ENCODE results near the gene GNB3. TPM values are rescaled to one million over a fixed set of nuclear protein-coding genes. Genes with fewer than 3 reads are reported as not detected.

GNB3 gene
- total RNA-seq, 1 donor from 2014 or later, result 0.08 TPM

- DNase-seq (ENCODE audit: low spot score) (no peak), ATAC-seq (no peak)
These were observed 17.3 kb upstream of the GNB3 start for GRCh38 chr12:6823182-6824084.

DNA sequence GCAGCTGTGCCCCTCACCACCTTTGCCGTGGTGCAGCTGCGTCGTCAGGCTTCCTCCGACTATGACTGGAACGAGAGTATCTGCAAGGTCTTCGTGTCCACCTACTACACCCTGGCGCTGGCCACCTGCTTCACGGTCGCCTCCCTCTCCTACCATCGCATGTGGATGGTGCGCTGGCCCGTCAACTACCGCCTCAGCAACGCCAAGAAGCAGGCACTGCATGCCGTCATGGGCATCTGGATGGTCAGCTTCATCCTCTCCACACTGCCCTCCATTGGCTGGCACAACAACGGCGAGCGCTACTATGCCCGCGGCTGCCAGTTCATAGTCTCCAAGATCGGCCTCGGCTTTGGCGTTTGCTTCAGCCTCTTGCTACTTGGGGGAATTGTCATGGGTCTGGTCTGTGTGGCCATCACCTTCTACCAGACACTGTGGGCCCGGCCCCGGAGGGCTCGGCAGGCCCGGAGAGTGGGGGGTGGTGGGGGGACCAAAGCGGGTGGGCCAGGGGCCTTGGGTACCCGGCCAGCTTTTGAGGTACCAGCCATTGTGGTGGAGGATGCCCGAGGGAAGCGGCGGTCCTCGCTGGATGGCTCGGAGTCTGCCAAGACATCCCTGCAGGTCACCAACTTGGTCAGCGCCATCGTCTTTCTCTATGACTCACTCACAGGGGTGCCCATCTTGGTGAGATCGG is 16.5 kb upstream of the GNB3 start:
- DNase-seq (ENCODE audit: low spot score), result no peak

DNA sequence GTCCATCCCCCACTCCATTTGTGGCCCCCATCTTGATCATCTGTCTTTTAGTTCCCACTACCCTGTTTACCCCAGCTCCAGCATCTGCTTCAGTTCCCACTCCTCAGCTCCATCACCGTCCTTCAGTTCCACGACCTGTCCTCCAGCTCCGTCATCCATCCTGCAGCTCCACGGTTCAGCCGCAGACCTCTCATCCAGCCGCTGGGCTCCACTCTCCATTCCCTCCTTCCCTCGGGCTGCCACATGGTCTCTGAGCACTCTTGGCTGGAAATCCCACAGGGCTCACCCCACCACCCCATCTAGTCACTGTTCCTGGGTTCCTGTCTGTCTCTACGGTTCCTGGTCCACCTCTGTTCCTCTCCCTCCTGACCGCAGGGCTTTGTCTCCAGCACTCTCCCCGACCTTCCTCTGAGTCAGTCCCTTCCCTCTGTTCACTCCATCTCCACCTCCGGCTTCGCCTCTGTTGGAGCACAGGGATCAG is 15.8 kb upstream of the GNB3 start:
- DNase-seq (ENCODE audit: low spot score), result no peak
- no peak for ATAC-seq

More for the DNA sequence above, 16.5 kb upstream of the GNB3 start:
- ATAC-seq, result no peak

DNA sequence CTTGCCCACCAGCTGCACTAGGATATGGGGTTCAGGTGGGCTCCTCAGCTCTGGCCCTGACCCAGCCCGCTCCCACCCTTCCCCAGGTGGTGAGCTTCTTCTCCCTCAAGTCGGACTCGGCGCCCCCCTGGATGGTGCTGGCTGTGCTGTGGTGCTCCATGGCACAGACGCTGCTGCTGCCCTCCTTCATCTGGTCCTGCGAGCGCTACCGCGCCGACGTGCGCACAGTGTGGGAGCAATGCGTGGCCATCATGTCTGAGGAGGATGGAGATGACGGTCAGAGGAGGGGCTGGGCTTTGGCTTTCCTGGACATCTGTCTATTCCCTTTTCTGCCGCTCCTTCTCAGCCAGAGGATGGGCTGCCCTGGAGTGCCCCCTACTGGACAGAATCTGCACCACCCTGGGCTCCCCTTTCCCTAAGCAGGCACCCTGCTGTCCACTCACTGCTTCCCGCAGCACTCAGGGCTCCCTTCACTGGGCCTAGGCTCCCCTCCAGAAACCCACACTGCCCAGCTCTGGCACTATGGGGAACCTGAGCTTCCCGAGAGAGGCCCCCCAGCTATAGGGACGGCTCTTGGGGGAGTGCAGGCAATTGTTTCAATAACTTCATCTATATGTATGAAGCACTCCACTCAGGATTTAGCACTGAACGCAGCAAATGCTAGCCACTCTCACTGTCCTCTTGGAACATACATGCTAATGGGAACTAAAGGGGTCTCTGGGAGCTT is 15.2 kb upstream of the GNB3 start:
- ATAC-seq (peak; percentile 88), DNase-seq (ENCODE audit: low spot score) (peak; percentile 86)

DNA sequence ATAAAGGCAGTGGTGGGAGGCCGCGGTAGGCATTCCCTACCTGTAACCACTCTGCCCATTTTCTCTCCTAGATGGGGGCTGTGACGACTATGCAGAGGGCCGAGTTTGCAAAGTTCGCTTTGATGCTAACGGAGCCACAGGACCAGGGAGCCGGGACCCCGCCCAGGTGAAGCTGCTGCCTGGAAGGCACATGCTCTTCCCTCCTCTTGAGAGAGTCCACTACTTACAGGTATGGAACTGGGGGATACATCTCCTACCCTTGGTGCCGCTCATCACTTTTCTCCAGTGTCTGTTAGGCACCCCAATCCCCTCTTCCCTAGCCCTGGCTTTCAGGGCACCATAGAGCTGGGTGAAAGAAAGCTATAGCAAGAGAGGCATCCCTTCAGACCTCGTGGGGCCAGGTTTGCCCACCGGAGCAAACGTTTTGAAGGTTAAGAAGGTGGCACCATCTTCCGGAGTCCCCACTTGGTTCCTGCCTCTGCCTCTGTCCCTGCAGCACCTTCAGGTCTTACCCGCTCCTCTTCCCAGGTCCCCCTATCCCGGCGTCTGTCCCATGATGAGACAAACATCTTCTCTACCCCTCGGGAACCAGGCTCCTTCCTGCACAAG is 14.5 kb upstream of the GNB3 start:
- DNase-seq (ENCODE audit: low spot score) (no peak), ATAC-seq (no peak)

DNA sequence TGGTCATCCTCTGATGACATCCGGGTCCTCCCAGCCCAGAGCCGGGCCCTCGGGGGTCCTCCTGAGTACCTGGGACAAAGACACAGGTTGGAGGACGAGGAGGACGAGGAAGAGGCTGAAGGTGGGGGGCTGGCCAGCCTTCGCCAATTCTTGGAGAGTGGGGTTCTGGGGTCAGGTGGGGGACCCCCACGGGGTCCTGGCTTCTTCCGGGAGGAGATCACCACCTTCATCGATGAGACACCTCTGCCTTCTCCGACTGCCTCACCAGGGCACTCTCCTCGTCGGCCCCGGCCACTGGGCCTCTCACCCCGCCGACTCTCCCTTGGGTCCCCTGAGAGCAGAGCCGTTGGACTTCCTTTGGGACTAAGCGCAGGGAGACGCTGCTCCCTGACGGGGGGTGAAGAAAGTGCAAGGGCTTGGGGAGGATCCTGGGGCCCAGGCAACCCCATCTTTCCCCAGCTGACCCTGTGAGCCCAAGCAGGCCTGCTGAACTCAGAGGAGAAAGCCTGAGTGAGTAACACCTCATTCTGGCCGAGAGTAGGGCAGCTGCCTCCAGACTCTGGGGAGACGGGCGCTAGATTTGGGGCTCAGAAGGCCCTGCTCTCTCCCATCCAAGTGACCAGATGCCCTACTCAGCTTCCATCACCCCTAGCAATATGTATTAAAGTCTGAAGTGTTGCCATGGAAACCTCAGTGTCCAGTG is 13.8 kb upstream of the GNB3 start:
- DNase-seq (ENCODE audit: low spot score) (no peak), ATAC-seq (no peak)

GRCh38 chr12:6827437-6827911 is 13.3 kb upstream of the GNB3 start:
- ATAC-seq, result peak; percentile 58
- peak; percentile 64 for DNase-seq (ENCODE audit: low spot score)

GRCh38 chr12:6827982-6828780 is 12.5 kb upstream of the GNB3 start, which contains the start of gene P3H3:
Gene P3H3, plus strand, starts transcription at chr12:6828407. Its CDS starts 34 bp downstream, at chr12:6828441.
- DNase-seq (ENCODE audit: low spot score) (no peak), ATAC-seq (peak; percentile 45)

DNA sequence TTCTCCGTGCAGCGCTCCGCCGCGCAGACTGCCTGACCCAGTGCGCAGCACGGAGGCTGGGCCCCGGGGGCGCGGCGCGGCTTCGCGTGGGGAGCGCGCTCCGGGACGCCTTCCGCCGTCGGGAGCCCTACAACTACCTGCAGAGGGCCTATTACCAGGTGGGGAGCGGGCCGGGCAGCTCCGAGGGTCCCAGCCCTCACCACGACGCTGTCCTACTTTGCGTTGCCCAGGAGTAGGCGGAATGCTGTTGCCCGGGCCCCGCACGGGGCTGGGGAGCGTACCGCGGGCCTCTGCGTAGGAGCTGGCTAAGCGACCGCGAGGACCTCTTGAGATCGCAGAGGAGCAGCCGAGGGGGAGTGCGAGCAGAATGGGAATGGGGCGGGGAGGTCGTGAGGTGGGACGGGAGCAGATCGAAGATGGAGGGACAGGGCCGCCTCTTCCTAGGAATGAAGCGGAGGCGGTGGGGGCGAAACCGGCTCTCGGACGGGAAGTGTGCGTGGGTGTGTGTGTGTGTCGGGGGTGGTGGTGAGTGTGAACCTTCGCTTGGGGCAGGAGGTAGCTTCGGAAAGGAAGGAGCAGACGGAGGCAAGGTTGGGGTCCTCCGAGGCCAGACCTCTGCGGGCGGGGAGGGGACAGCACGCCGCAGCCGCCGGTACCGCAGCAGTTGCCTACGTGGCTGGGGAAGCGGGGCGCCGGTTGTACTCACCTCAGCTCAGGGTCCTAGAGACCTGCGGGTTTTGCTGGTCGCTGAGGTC is 11.8 kb upstream of the GNB3 start:
- DNase-seq (ENCODE audit: low spot score), result no peak
- no peak for ATAC-seq

DNA sequence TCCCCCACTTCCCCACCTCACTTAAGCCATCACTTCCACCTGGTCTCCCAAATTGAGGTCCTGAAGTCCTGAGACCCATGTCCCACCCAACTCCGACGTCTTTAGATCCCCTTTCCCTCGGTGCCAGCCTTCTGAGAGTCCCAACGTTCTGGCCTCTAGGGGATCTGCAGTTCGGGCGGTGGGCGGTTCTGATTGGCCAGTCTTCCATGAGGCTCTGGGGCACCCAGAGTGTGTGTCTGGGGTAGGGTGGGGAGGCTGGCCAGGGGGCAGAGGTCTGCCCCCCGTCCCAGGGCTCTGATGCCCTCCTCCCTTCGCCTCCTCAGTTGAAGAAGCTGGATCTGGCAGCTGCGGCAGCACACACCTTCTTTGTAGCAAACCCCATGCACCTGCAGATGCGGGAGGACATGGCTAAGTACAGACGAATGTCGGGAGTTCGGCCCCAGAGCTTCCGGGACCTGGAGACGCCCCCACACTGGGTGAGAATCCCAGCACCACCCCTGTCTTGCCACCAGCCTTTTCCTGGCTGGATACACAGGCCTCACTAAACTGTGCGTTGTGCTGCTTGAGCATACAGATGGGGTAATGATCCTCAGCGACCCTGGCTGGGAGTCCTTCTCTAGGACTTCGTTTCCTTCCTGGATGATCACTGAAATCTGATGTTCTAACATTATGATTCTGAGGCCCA is 11.0 kb upstream of the GNB3 start:
- ATAC-seq (no peak), DNase-seq (ENCODE audit: low spot score) (no peak)

DNA sequence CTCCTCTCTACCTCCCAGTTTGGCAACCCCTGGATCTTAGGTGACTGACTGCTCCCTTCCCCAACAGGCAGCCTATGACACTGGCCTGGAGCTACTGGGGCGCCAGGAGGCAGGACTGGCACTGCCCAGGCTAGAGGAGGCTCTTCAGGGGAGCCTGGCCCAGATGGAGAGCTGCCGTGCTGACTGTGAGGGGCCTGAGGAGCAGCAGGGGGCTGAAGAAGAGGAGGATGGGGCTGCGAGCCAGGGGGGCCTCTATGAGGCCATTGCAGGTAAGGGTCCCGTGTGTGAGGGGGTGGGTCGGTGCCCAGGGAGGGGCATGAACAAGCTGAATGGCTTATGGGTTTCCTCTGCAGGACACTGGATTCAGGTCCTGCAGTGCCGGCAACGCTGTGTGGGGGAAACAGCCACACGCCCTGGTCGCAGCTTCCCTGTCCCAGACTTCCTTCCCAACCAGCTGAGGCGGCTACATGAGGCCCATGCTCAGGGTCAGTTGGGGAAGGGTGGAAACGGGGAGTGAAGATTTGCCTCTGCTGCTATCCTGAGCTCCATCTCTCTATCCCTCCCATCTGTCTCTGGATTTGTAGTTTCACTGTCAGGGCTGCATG is 10.3 kb upstream of the GNB3 start:
- no peak for DNase-seq (ENCODE audit: low spot score)

GRCh38 chr12:6830999-6831398 is 9.7 kb upstream of the GNB3 start:
- DNase-seq (ENCODE audit: low spot score) (no peak), ATAC-seq (no peak)

More for the DNA sequence above, 10.3 kb upstream of the GNB3 start:
- ATAC-seq, result no peak

GRCh38 chr12:6831450-6831995 is 9.2 kb upstream of the GNB3 start:
- DNase-seq (ENCODE audit: low spot score) (no peak), ATAC-seq (no peak)

DNA sequence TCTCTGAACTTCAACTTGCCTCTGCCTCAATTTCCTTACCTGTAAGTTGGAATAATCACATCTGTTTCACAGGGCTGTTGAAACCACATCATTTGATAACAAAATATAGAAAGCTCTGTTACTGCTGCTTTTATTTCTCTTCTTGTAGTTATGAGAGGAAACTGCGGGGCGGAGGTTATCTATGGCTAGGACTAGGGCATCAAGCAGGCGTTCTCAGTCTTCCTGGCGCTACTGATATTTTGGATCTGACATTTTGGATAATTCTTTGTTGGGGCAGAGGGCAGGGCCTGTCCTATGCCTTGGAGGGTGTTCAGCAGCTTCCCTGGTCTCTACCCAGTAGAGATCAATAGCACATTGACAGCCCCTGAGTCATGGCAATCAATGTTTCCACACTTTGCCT is 8.6 kb upstream of the GNB3 start:
- DNase-seq (ENCODE audit: low spot score) (no peak), ATAC-seq (no peak)

DNA sequence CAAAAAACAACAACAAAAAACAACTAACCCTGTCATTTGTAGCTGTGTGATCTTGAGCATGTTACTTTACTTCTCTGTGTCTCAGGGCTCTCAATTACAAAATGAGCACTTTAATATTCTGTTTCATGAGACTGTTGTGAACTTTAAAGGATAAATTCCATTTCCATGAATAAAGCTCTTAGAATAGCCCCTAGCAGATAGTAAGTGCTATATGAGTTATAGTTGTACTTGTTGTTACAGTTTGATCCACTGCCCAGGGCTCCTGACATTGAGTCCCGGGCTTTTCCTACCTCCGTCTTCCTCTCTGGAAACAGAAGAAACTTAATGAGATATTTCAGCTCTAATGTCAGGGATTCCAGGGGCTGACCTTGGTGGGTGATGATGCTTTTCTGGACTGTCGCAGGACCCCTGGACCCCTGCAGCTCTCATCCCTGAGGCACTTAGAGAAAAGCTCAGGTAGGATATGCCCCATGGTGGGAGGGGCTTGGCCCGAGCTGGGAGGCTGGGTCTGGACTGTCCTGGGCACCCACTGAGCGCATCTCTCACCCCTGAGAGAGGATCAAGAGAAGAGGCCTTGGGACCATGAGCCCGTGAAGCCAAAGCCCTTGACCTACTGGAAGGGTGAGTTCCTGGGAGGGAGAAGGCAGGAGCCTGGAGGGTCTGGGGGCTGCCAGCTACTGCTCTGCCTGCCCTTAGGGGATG is 7.4 kb upstream of the GNB3 start:
- no peak for DNase-seq (ENCODE audit: low spot score)
- ATAC-seq, result no peak

- no peak for ATAC-seq
- DNase-seq (ENCODE audit: low spot score), result no peak
These were observed 6.5 kb upstream of the GNB3 start for GRCh38 chr12:6834254-6834653.

GRCh38 chr12:6834873-6835272 is 5.9 kb upstream of the GNB3 start:
- no peak for ATAC-seq
- DNase-seq (ENCODE audit: low spot score), result no peak

Data from left lobe of liver (tissue), 2 donors.